Retina (tissue), 1 donor: ENCODE data around the gene EXOC3L1.

ENCODE experiments used
- DNase-seq: peaks from one replicate; pipeline ENCODE4 v3.0.0-alpha.2; 2016

EXOC3L1 gene

GRCh38 chr16:67146523-67147357 lies 43.2 kb downstream of the EXOC3L1 start:
- no peak for DNase-seq

- no peak for DNase-seq
Measured at GRCh38 chr16:67145746-67146145, 44.2 kb downstream of the EXOC3L1 start.

GRCh38 chr16:67144943-67145342 lies 45.0 kb downstream of the EXOC3L1 start:
- DNase-seq = no peak

- no peak for DNase-seq
Measured at GRCh38 chr16:67142342-67142741, 47.6 kb downstream of the EXOC3L1 start.

- no peak for DNase-seq
Measured at GRCh38 chr16:67141391-67141790, 48.5 kb downstream of the EXOC3L1 start.

- no peak for DNase-seq
Measured at GRCh38 chr16:67137605-67138004, 52.3 kb downstream of the EXOC3L1 start.
